CD14-positive monocyte (primary cell): Measurements from ENCODE around the gene TMEM187. TPM values are rescaled to one million over a fixed set of nuclear protein-coding genes. Genes with fewer than 3 reads are reported as not detected.
"Not testable (repeated sequence)": the region's sequence is repeated elsewhere in the genome, so short reads cannot be mapped to it uniquely, and the experiment has no call there.

ENCODE experiments used
- DNase-seq, 3 donors: peaks; one replicate each; pipeline ENCODE4 v3.0.0-alpha.2; 2011 to 2022
- H2AFZ ChIP-seq: 2 replicates; pipeline ENCODE4 v1.6.0; 2012; ENCODE audit warnings: mild to moderate bottlenecking, low read depth, low read length, inconsistent platforms; ENCODE audit not compliant: insufficient read depth, poor library complexity, severe bottlenecking
- H3K27ac ChIP-seq, 2 donors: 1 replicate in 1 of 2; 2 replicates in 1 of 2; pipeline ENCODE4 v1.5.1; 2012 to 2013; ENCODE audit warnings: low read length in 2 of 2, control low read depth in 1 of 2, inconsistent platforms in 1 of 2, low read depth in 1 of 2, mild to moderate bottlenecking in 1 of 2
- H3K27me3 ChIP-seq, 2 donors: one replicate each; pipeline versions ENCODE4 v1.6.0 to v1.6.1; 2011 to 2013; ENCODE audit warnings: low read length in 2 of 2; ENCODE audit not compliant: control insufficient read depth in 2 of 2, insufficient read depth in 2 of 2
- H3K36me3 ChIP-seq, 2 donors: replicated peaks in 1 of 2; 1 replicate in 1 of 2; 2 replicates in 1 of 2; pipeline versions ENCODE4 v1.5.1 to v1.6.1; 2012 to 2013; ENCODE audit warnings: low read length in 2 of 2, control low read depth in 1 of 2, inconsistent platforms in 1 of 2, mild to moderate bottlenecking in 1 of 2; ENCODE audit not compliant: insufficient read depth in 2 of 2, control insufficient read depth in 1 of 2
- H3K4me1 ChIP-seq, 2 donors: 1 replicate in 1 of 2; 2 replicates in 1 of 2; pipeline versions ENCODE4 v1.5.1 to v1.6.1; 2012 to 2013; ENCODE audit warnings: low read length in 2 of 2, control low read depth in 1 of 2, inconsistent platforms in 1 of 2, mild to moderate bottlenecking in 1 of 2, moderate library complexity in 1 of 2; ENCODE audit not compliant: insufficient read depth in 2 of 2, control insufficient read depth in 1 of 2
- H3K4me2 ChIP-seq: replicated peaks from 2 replicates; pipeline ENCODE3; 2012; ENCODE audit warnings: low read length, moderate library complexity, mild to moderate bottlenecking; ENCODE audit not compliant: poor library complexity, severe bottlenecking; ENCODE audit errors: extremely low read depth
- H3K4me3 ChIP-seq, 3 experiments: fragments of 200-600 bp in 1 of 3; sonication (generic) in 1 of 3; replicated peaks in 1 of 3; 1 replicate in 2 of 3; 2 replicates in 1 of 3; pipeline ENCODE4 v1.5.1; 2011 to 2013; ENCODE audit warnings: low read length in 3 of 3, mild to moderate bottlenecking in 3 of 3, control low read depth in 2 of 3, low read depth in 2 of 3, inconsistent platforms in 1 of 3, moderate library complexity in 1 of 3
- H3K79me2 ChIP-seq: 2 replicates; pipeline ENCODE4 v1.6.0; 2012; ENCODE audit warnings: mild to moderate bottlenecking, control low read depth, inconsistent platforms, low read length, moderate library complexity; ENCODE audit not compliant: insufficient read depth
- H3K9ac ChIP-seq: 2 replicates; pipeline ENCODE4 v1.6.0; 2017; ENCODE audit warnings: low read length, mild to moderate bottlenecking; ENCODE audit not compliant: insufficient read depth, poor library complexity, severe bottlenecking
- H3K9me3 ChIP-seq, 2 donors: replicated peaks in 1 of 2; 1 replicate in 1 of 2; 2 replicates in 1 of 2; pipeline versions ENCODE4 v1.5.1 to v1.6.1; 2012 to 2013; ENCODE audit warnings: low read length in 2 of 2, control low read depth in 1 of 2; ENCODE audit not compliant: control insufficient read depth in 1 of 2, insufficient read depth in 1 of 2
- H4K20me1 ChIP-seq: 2 replicates; pipeline ENCODE4 v1.6.0; 2012; ENCODE audit warnings: mild to moderate bottlenecking, low read length, control low read depth, moderate library complexity; ENCODE audit not compliant: insufficient read depth
- H3K27ac Mint-ChIP-seq, 7 donors: one replicate each; pipeline ENCODE4 v1.8.0; 2020; ENCODE audit warnings: mild to moderate bottlenecking in 7 of 7, mixed read lengths in 7 of 7, moderate library complexity in 6 of 7, inconsistent platforms in 2 of 7
- H3K27me3 Mint-ChIP-seq, 3 donors: one replicate each; pipeline ENCODE4 v1.8.0; 2021 to 2022; ENCODE audit warnings: low read depth in 3 of 3, mild to moderate bottlenecking in 3 of 3, mixed read lengths in 3 of 3, moderate library complexity in 3 of 3, inconsistent platforms in 1 of 3
- H3K36me3 Mint-ChIP-seq, 2 donors: one replicate each; pipeline ENCODE4 v1.8.0; 2020; ENCODE audit warnings: mixed read lengths in 2 of 2, inconsistent platforms in 1 of 2, mild to moderate bottlenecking in 1 of 2
- H3K4me1 Mint-ChIP-seq: one replicate; pipeline ENCODE4 v1.8.0; 2020; ENCODE audit warnings: mild to moderate bottlenecking, mixed read lengths
- H3K4me3 Mint-ChIP-seq, 2 donors: one replicate each; pipeline ENCODE4 v1.8.0; 2020; ENCODE audit warnings: mild to moderate bottlenecking in 2 of 2, mixed read lengths in 2 of 2, moderate library complexity in 1 of 2
- H3K9me3 Mint-ChIP-seq, 7 donors: one replicate each; pipeline ENCODE4 v1.8.0; 2020 to 2022; ENCODE audit warnings: mixed read lengths in 7 of 7, mild to moderate bottlenecking in 6 of 7, moderate library complexity in 6 of 7, inconsistent platforms in 2 of 7
- CTCF ChIP-seq: fragments of 200-600 bp; IDR thresholded peaks from one replicate; pipeline ENCODE4 v1.8.0; 2022; ENCODE audit warnings: antibody characterized with exemption, mild to moderate bottlenecking
- WGBS: methylation state at CpG from one replicate; pipeline ENCODE4 v1.1.5; 2013; ENCODE audit warnings: missing lambda C conversion rate; ENCODE audit not compliant: insufficient coverage; 5-methylcytosine and 5-hydroxymethylcytosine counted together
- intact Hi-C, 2 donors: fragments of 100-400 bp; cut with micrococcal nuclease; formaldehyde crosslinking; loops; one replicate each; pipeline versions ENCODE4 v1.15.0 to v1.15.1; 2023
- polyA plus RNA-seq, 3 donors: library from polyadenylated mRNA; depleted of rRNA in 1 of 3; unstranded in 2 of 3; stranded (reverse) in 1 of 3; fragments of 300-500 nt in 2 of 3; fragments of >200 nt in 1 of 3; fragmentation: Illumina TruSeq in 2 of 3; gene quantifications; 1 replicate in 2 of 3; 2 replicates in 1 of 3; pipeline ENCODE4 v1.2.3, GENCODE V29; 2012 to 2021

The TMEM187 gene
- polyA plus RNA-seq, 3 donors = 2.8 to 10.3 (median 4.9) TPM

- H3K4me2 ChIP-seq = no peak overlapping the region
- no peak overlapping the region for H2AFZ ChIP-seq
- Mint-ChIP-seq H3K27me3 (peaks cover 0 to 61% (median 0%) of the 10 kb centered on the region in 3 donors), H3K4me3 (no peak overlapping the region), H3K9me3 (peaks cover 0 to 14% (median 4%) of the 10 kb centered on the region in 7 donors), H3K36me3 (no peaks in the 10 kb centered on the region), H3K27ac (no peak overlapping the region), H3K4me1 (peaks cover 8% of the 10 kb centered on the region)
- no peak overlapping the region for H3K9ac ChIP-seq
- H3K4me3 ChIP-seq = no peak overlapping the region
- H3K27ac ChIP-seq = no peak overlapping the region
- no CpG with 5 or more reads among the region's 12 CpGs for WGBS
- peaks cover 0 to 13% of the 10 kb centered on the region in 2 donors for H3K27me3 ChIP-seq
- no peaks in the 10 kb centered on the region for H4K20me1 ChIP-seq
- H3K79me2 ChIP-seq = no peaks in the 10 kb centered on the region
- H3K4me1 ChIP-seq = peaks cover 12 to 13% of the 10 kb centered on the region in 2 donors
- peaks cover 0 to 6% of the 10 kb centered on the region in 2 donors for H3K9me3 ChIP-seq
- no peaks in the 10 kb centered on the region for H3K36me3 ChIP-seq
- DNase-seq = no peak
- no peak for TF ChIP-seq CTCF
- intact Hi-C loops = no loop called here
Measured at GRCh38 chrX:153993079-153993478, 20.5 kb downstream of the TMEM187 start.

- Histone ChIP-seq H3K36me3 (no peaks in the 10 kb centered on the region), H3K4me1 (peaks cover 12 to 13% of the 10 kb centered on the region in 2 donors), H3K4me3 (no peak overlapping the region), H3K27ac (no peak overlapping the region), H3K79me2 (no peaks in the 10 kb centered on the region), H3K9ac (no peak overlapping the region), H3K9me3 (peaks cover 0 to 6% of the 10 kb centered on the region in 2 donors), H4K20me1 (no peaks in the 10 kb centered on the region), H3K27me3 (peaks cover 0 to 13% of the 10 kb centered on the region in 2 donors), H2AFZ (no peak overlapping the region), H3K4me2 (no peak overlapping the region)
- H3K27me3 Mint-ChIP-seq = peaks cover 0 to 65% (median 0%) of the 10 kb centered on the region in 3 donors
- DNase-seq = no peak
- peaks cover 8% of the 10 kb centered on the region for H3K4me1 Mint-ChIP-seq
- peaks cover 0 to 14% (median 4%) of the 10 kb centered on the region in 7 donors for H3K9me3 Mint-ChIP-seq
- no peaks in the 10 kb centered on the region for H3K36me3 Mint-ChIP-seq
- intact Hi-C loops = no loop called here
- WGBS = 100% methylated on average over 1 of the region's 10 CpGs
- no peak overlapping the region for H3K27ac Mint-ChIP-seq
- TF ChIP-seq CTCF = no peak
- H3K4me3 Mint-ChIP-seq = no peak overlapping the region
Measured at GRCh38 chrX:153993978-153994377, 21.4 kb downstream of the TMEM187 start.

- no CpG with 5 or more reads among the region's 5 CpGs for WGBS
Measured at GRCh38 chrX:153994398-153994797, 21.8 kb downstream of the TMEM187 start.

More at GRCh38 chrX:153994398-153994797, 21.8 kb downstream of the TMEM187 start:
- H3K36me3 Mint-ChIP-seq, H3K4me3 Mint-ChIP-seq, DNase-seq, H3K4me3 ChIP-seq, H3K9ac ChIP-seq, H3K36me3 ChIP-seq, H3K9me3 ChIP-seq, H3K4me2 ChIP-seq, H3K27ac ChIP-seq, H4K20me1 ChIP-seq, intact Hi-C loops, H3K79me2 ChIP-seq, H2AFZ ChIP-seq: not testable (repeated sequence)
- peaks cover 15% of the 10 kb centered on the region in 2 donors for H3K4me1 ChIP-seq
- Mint-ChIP-seq H3K9me3 (peaks cover 0 to 14% (median 4%) of the 10 kb centered on the region in 7 donors), H3K4me1 (peaks cover 12% of the 10 kb centered on the region), H3K27ac (peak overlapping the region in 1 of 7 donors; percentile 33), H3K27me3 (peaks cover 0 to 65% (median 0%) of the 10 kb centered on the region in 3 donors)
- H3K27me3 ChIP-seq = peaks cover 0 to 13% of the 10 kb centered on the region in 2 donors
